ENCODE results near the gene SLC7A5. TPM values are rescaled to one million over a fixed set of nuclear protein-coding genes. Genes with fewer than 3 reads are reported as not detected.
A peak's percentile ranks its signal among the peaks of the same experiment; 100 is the strongest.

SLC7A5 gene
- total and polyA plus RNA-seq, 2 of the 13 experiments (the other 11 are each of a cell fraction or from before 2014, with no cell fraction given): 79.6 to 155 TPM

GRCh38 chr16:87855852-87856715, 13.2 kb downstream of the SLC7A5 start (continued):
- TF ChIP-seq ZNF609 (CRISPR knock-in tag; IDR thresholded peaks at IDR 0.05; ENCODE audit: borderline replicate concordance) (peak; percentile 59), ZC3H13 (CRISPR knock-in tag; IDR thresholded peaks at IDR 0.05) (0 out of 2 replicates have a peak, but pooled peaks have one; percentile 43), SP140L (CRISPR knock-in tag; IDR thresholded peaks at IDR 0.05; ENCODE audit: borderline replicate concordance) (no peak), NR2F1 (CRISPR knock-in tag; IDR thresholded peaks at IDR 0.05) (peak in 1 of 2 experiments; percentile 37; a peak in 1 of 4 replicates), CHCHD3 (CRISPR knock-in tag; IDR thresholded peaks at IDR 0.05) (0 out of 2 replicates have a peak, but pooled peaks have one; percentile 67), ZHX2 (IDR thresholded peaks at IDR 0.05; ENCODE audit: low read depth) (peak; percentile 68; the same call in 1 of the 2 replicates), ZHX2 (CRISPR knock-in tag; IDR thresholded peaks at IDR 0.05; ENCODE audit: borderline replicate concordance) (no peak), ZSCAN20 (CRISPR knock-in tag; IDR thresholded peaks at IDR 0.05; ENCODE audit: borderline replicate concordance) (no peak; the same call in 1 of the 2 replicates), ZSCAN12 (CRISPR knock-in tag; IDR thresholded peaks at IDR 0.05) (no peak), JDP2 (CRISPR knock-in tag; IDR thresholded peaks at IDR 0.05; ENCODE audit: borderline replicate concordance) (no peak), ZNF329 (CRISPR knock-in tag; IDR thresholded peaks at IDR 0.05; ENCODE audit: low read depth) (no peak), ZNF841 (CRISPR knock-in tag; IDR thresholded peaks at IDR 0.05; ENCODE audit: borderline replicate concordance) (no peak), HHEX (CRISPR knock-in tag; IDR thresholded peaks at IDR 0.05) (no peak), TSC22D2 (CRISPR knock-in tag; IDR thresholded peaks at IDR 0.05; ENCODE audit: borderline replicate concordance) (no peak), FOXO1 (CRISPR knock-in tag; IDR thresholded peaks at IDR 0.05) (peak; percentile 84; the same call in 1 of the 2 replicates), RAD51 (IDR thresholded peaks at IDR 0.05; ENCODE audit: borderline replicate concordance) (no peak), ZNF652 (CRISPR knock-in tag; IDR thresholded peaks at IDR 0.05; ENCODE audit: borderline replicate concordance, low read depth) (no peak), ZNF75D (CRISPR knock-in tag; IDR thresholded peaks at IDR 0.05; ENCODE audit: borderline replicate concordance) (no peak)
